CD4-positive, alpha-beta T cell treated with Interleukin-4 for 1 hour (primary cell): ENCODE measurements around the gene GET4.

ENCODE experiments used
- DNase-seq, 2 donors: peaks; one replicate each; pipeline ENCODE4 v3.0.0-alpha.2; 2020 to 2022

The GET4 gene

DNA sequence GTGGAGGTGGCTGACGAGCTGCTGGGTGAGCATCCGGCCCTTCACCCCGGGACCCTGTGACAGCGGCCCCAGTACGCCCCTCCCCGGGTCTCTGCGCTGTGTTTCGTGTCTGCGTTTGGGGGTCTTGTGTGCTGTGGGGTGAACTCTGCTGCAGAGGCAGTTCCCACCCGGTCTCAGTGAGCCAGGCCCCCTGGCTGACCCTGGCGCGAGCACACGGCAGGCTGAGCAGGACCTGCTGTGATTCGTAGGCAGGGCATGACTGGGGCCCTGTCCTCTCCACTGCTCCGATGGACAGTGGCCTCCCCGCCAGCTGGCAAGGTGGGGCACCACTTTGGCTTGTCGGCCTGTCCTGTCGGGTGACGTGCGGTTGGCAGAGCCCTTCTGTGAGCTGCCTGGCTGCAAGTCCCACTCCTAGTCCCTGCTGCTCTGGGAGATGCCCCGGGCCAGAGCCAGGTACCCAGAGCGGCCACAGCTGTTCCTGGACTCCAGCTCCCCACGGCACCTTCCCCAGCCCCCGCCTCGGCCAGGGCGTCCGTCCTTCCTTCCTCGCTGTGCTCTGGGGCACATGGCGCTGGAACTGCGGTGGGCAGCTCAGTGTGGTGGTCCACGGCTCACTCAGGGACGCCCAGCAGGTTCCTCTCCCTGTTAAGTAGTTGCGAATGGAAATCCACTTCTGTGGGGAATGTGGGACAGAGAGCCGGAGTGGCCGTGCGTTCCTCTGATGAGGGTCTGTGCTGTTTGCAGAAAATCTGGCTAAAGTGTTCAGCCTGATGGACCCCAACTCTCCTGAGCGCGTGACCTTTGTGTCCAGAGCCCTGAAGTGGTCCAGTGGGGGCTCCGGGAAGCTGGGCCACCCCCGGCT, 10.5 kb downstream of the GET4 start:
- no peak for DNase-seq

DNA sequence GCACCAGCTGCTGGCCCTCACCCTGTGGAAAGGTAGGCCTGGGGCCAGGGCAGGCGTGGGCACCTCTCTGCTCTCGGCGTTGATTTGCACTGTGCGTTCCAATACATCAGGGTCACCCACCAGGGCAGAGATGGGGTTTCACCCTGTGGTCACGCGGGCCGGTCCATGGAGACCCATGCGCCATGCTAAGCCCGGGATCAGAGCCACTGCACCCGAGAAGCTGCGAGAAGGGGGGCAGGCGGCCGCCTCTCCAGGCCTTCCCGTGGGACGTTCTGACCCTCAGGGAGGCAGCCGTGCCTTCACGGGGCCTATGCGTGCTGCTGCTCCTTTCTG, 11.1 kb downstream of the GET4 start:
- no peak for DNase-seq

DNA sequence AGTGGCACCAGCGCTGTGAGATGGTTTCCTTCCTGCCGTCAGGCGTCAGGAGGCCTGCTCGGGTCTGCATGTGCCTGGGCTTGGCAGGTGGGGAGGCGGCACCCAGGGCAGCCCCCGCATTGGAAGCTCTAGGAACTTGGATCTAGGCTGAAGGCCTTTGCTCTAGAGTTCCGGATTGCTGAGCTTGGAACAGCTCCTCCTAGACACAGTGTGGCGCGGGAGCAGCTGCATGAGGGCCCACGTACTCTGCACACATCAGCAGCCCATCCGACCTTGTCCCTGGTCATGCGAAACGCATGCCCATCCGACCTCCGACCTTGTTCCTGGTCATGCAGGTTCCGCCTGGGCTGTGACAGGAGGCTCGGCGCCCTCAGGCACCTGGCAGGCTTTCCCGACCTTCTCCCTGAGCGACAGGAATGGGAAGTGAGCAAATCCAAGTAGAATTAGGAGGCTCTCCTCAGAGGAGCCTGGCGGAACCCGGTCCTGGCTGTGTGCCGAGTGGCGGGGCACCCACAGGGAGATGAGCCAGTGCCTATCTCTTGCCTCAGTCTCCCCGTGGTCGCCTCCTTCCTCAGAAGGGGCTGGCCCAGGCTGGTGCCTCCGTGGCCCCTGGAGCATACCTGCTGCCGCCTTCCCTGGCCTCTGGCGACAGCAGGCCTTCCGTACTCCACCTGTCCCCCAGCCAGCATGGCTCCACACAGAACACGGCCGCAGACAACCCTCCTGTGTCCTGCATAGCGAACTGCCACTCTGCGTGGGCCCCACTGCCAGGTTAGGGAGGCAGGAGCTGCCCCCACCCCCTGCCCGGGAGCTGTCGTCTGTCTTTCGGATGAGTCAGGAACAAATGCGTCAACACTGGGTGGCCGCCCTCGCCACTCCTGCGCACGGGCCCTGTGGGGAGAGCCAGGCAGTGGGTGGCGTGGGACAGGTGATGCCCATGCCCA, 12.0 kb downstream of the GET4 start:
- DNase-seq: no peak

DNA sequence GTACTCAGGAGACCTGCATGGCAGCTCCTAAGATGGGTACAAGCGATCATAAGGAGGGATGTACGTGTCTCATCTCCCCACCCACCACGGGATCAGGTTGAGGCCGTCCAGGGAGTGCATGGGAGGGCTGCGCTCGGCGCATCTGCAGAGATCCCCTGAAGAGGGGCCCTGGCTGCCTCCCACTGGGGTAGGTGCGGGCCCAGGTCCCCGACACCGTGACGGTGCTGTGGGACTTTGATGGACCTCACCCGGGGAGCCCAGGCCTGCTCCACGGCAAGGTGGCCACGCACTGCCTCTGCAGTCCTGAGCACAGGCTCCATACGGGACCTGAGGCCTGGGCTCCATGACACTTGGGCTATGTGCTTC, 12.7 kb downstream of the GET4 start:
- DNase-seq: no peak

DNA sequence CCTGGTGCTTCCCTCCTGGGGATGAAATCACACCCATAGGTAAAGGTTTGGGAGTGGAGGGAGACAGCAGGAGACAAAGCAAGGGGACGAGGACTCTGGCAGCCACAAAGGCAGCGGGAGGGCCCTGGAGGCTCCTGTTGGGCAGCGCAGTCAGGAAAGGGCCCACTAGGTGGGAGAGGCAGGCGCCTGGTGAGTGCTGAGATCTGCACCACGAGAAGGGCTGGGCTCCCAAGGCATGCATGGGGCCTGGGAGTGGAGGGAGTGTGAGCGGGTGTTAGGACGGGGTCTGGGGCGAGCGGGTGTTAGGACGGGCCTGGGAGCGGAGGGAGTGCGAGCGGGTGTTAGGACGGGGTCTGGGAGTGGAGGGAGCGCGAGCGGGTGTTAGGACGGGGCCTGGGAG, 13.0 kb downstream of the GET4 start:
- no peak for DNase-seq

DNA sequence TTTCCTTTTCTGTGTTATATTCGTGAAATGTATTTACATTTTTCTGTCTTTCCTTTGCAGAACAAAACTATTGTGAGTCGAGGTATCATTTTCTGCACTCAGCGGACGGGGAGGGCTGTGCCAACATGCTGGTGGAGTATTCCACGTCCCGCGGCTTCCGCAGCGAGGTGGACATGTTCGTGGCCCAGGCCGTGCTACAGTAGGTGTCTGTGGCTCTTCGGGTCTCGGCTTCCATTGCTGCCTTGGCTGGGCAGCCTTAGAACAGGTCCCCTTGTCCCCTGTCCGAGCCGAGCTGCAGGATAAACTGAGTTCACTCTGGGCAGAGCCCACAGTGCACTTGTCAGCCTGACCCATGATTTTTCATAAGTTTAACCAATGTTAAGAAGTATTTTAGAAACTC, 14.5 kb downstream of the GET4 start:
- no peak for DNase-seq

DNA sequence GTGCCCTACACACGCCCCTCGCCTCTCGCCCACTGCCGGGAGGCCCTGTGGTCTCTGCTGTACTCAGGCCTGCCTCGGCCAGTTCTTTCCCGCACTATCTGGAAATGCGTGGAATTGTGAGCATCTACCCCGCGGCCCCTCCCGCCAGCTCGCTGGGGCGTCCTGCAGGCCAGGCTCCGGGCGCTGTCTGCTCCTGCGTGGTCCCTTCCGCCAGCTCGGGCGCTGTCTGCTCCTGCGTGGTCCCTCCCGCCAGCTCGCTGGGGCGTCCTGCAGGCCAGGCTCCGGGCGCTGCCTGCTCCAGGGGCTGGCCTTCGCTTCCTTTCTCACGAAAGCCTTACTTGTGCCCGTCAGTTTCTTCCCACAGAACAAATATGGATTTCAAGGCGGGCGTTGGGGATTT, 14.9 kb downstream of the GET4 start:
- DNase-seq: no peak

DNA sequence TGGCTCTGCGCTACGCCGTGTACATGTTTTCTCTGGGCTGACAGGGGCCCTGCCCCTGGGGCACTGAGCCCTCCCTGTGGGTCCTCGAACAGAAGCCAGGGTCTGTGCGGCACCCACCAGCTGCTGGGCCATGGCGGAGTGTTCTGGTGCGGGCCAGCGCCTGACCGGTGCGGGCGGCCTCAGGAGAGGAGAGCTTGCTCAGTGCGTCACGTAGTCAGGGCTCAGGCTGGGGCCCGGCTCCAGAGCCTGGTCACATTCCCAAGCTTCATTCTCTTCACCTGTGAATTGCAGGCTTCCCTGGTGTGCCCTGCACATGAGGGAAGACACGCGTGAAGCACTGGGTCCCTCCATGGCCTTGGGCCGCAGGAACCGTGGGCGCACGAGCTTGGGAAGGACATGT, 15.5 kb downstream of the GET4 start:
- no peak for DNase-seq

DNA sequence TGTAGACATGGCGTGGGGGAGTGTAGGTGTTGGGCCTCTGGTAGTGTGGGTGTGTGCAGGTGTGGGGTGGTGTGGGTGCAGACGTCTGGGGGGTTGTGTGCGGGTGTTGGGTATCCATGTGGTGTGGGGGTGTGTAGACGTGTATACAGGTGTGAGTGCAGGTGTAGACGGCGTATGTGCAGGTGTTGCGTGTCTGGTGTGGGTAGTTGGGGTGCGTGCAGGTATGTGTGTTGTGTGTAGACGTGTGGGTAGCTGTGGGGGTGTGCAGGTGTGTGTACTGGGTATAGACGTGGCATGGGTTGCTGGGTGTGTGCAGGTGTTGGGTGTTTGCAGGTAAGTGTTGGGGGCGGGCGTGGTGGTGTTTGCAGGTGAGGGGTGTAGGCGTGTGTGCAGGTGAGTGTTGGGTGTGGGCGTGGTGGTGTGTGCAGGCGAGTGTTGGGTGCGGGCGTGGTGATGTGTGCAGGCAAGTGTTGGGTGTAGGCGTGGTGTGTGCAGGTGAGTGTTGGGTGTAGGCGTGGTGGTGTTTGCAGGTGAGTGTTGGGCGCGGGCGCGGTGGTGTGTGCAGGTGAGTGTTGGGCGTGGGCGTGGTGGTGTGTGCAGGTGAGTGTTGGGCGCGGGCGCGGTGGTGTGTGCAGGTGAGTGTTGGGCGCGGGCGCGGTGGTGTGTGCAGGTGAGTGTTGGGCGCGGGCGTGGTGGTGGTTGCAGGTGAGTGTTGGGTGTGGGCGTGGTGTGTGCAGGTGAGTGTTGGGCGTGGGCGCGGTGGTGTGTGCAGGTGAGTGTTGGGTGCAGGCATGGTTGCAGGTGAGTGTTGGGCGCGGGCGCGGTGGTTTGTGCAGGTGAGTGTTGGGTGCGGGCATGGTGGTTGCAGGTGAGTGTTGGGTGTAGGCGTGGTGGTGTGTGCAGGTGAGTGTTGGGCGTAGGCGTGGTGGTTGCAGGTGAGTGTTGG, 16.6 kb downstream of the GET4 start:
- DNase-seq: no peak

DNA sequence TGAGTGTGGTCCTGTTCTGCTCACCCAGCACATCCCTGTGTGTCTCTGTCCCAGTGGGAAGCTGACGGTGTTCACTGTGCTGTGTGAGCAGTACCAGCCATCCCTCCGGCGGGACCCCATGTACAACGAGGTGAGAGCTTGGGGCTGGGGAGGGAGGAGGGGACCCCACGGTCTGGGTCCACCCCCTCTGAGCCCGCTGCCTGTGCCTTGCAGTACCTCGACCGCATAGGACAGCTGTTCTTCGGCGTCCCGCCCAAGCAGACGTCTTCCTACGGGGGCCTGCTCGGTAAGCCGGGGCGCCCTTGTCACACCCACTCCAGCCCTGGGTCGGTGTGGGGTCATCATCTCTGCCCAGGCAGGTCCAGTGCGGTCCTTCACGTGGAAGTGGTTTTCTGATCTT, 17.3 kb downstream of the GET4 start:
- DNase-seq: no peak

DNA sequence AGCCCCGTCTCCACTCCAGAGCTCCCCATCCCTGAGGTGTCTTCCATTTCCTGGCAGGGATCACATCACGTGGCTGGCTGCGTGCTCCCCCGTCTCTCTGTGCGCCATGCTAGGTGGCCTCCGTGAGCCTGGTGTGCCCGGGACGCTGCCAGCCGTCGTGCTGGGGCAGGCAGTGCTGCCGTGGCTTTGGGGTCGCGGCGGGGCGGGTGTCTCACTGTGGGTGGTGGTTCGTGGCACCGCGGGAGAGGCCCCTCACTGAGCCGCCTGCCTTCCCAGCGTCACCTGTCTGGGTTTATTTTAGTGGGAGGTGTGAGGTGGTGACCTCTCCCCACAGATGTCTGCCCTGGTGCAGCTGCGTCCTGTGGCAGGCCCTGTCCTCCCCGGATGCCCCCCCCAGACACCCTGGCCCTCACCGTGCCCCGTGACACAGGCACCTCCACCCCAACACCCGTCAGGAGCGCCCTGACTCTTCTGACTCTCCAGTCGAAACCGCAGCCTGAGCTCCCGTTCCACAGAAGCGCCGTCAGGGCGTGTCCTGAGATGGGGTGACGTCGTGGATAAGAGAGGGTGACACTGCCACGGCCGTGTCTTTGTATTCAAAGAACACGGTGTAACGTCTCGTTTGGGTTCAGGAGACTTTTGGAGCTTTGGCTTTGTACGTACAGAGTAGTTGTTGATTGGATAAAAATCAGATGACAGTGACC, 18.0 kb downstream of the GET4 start:
- DNase-seq: no peak

DNA sequence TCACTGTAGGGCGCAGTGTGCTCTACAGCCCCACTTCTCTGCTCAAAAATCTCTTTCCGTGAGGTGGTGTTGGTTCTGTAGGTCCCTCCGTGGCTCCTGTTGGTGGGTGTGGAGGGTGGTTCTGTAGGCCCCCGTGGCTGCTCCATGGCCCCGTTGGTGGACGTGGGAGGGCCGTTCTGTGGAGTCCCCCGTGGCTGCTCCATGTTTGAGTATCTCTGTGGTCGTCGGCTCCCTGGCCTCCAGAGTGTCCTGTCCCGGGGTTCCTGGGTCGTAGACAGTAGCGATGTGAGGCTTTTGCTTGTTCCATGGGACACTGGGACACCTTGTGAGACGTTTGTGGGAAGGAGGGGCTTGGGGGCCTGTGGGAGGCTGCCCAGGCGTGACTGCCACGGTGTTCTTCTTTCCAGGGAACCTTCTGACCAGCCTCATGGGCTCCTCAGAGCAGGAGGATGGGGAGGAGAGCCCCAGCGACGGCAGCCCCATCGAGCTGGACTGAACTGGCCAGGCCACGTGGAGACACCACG, 18.6 kb downstream of the GET4 start:
- DNase-seq: no peak

DNA sequence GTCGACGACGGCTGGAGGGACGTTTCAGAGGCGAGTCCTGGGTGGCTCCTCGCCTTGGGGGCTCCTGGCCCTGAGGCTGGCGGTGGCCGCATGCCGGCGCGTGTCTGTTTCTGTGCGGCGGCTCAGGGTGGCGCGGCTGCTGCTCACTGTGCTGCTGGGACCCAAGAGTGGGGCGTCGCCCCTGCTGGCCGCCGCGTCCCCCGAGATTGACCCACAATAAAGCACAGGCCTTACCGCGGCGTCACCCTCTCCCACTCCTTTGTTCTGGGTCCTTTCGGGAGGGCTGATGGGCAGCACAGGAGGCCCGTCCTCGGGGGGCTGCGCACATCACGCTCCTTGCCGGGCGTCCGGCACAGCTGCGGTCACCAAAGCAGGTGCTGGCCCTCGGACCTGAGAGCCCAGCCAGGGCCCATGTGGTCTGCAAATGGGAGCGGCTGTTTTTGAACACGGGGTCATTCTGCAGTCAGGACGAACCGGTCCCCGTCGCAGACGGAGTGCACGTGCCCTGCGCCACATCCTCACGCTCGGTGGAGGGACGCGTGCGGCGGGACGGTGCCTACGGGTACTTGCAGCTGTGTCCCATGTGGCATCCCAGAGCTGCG, 19.2 kb downstream of the GET4 start:
- no peak for DNase-seq

DNA sequence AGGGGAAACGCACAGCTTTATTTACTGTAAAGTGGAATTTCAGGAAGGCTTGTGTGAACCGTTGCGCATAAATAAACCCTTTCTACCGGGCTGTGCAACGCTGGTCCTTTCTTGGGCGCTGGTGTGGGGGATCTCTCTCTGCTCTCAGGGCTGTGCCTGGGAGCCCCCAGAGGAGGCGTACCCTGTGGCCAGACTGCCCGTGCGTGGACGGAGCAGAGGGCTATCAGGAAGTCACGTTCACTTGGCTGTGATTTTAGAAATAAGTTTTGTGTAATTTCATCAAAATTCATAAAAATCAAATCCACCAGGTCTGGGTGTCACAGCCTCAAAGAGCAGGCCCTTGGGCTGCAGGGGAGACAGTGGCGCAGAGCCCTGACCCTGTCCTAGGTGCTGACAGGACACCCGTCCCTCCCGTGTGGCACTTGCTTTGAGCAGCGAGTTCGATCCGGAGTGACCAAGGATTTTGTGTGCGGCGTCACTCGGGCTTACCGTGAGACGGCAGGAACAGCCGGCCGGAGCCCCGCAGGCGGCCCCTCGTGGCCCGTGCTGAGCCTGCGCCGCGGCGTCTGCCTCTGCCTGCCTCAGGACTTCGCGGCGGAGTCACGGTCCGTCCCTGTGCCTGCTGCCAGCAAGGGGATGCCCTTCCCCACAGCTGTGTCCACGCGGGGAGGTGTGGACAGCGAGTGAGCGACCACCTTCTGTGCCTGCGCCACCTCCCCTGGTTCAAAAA, 20.2 kb downstream of the GET4 start:
- DNase-seq: no peak

DNA sequence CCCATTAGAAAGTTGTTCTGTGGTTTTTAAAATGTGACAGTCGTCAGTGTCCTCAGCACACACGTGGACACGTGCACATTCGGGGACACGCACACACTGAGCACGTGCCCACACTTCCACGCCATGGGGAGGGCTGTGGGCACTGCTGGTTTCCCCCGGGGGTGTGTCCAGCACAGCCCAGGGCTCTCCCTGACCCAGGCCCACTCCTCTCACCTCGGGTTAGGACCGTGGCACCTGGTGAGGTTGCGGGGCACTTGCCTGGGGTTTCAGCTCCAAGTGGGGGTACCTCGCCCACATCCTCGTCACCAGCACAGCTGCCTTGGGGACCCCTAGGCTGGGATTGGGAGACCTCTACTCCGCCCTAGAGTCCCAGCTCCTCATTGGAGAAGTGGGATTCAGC, 20.7 kb downstream of the GET4 start:
- no peak for DNase-seq

DNA sequence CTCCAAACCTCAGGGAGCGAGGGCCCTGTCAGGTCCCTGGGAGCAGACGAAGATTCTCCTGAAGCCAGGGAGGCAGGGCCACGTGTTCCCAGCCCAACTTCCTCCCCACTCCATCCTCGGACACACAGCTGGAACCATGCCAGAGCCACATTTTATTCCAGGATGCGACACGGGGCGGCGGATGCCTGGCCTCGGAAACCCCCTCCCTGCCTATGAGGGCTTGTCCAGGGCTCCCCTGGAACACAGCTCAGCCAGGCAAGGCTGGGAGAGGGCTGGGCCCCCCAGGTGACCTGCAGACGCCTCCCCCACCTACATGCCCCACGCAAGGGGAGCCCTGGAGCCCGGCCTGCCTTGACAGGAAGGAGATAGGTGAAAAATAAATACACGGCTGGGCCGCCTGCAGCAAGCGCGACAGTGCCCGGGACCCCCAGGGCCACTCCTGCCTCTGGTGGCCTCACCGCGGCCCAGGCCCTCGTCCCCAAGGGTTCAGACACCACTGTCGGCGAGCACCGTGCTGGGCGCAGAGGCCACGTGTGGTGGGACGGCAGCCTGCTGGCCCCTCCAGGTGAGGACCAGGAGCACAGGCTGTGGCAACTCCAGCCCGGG, 21.5 kb downstream of the GET4 start:
- DNase-seq: no peak

DNA sequence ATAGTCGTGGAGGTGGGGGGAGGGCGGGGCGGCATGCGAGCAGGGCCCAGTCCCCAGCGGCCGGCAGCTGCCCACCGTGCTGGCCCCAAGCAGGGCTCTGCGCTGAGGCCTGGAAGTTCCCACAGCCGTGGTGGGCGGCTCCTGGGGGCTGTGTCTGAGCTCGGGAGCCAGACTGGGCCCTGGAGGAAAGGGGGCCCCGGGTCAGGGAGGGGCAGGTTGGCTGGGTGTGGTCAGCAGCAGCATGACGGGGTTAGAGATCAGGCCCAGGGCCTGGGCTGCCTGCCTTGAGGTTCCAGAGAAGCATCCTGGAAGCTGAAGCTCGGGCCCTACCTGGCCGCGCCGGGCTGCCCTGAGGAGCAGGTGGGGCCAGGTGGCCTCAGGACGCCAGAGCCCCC, 22.1 kb downstream of the GET4 start:
- DNase-seq: no peak

DNA sequence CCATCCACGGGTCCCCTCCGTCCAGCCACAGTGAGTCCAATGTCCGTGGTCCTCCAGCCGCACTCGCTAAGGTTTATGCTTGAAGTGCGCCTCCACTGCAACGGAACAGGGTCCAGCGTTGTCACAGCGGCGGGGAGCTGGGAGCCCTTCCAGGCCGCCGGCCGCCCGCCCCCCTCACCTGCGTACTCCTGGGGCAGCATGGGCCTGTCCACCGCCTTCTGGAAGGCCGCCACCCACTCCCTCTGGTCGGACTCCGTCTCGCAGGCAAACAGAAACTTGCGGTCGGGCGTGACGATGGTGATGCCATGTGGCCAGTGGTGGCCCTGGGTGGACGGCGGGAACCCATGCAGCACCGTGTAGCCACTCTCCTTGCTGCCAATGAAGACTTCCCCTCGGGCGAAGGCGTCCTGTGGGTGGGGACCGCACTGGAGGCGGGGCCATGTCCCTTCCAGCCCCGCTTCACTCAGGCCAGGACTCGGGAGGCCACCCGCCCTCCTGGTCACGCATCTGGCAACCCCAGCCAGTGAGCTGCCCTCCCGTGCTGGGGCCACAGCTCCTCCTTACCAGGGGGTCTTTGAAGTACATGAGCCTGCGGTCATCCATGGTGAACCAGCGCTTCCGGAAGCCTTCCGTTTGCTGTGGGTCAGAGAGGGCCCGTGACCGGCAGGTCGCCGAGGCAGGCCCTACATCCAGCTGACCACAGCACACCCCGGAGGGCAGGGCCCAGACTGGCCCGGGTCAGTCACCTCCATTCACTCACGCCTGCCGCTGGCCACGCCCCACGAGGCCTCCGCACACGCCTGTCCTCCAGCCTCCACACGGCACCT, 22.7 kb downstream of the GET4 start:
- DNase-seq: no peak

DNA sequence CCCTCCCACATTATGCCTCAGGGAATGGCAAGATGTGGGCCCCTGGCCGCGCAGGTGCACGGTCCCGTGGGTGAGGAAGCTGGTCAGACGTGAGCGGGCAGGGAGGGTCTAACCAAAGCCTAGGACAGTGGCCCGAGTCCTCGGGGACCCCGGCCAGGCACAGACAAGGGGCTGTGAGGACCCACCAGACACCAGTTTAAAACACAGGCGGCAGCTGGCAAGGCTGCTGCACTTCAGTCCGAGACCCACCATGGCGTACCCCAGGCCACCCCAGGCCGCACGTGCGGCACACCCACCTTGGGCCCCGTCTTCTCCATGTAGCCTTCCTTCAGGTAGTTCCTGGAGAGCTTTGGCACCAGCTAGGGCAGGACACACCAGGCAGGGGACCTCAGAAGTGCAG, 23.5 kb downstream of the GET4 start:
- DNase-seq: no peak
